ENCODE measurements around the gene ZNF580. TPM values are rescaled to one million over a fixed set of nuclear protein-coding genes. Genes with fewer than 3 reads are reported as not detected.

Gene ZNF580
- total and polyA plus RNA-seq, 9 of the 15 experiments (the other 6 are each of a cell fraction or from before 2014, with no cell fraction given): 2.3 to 47.4 (median 6.0) TPM

DNA sequence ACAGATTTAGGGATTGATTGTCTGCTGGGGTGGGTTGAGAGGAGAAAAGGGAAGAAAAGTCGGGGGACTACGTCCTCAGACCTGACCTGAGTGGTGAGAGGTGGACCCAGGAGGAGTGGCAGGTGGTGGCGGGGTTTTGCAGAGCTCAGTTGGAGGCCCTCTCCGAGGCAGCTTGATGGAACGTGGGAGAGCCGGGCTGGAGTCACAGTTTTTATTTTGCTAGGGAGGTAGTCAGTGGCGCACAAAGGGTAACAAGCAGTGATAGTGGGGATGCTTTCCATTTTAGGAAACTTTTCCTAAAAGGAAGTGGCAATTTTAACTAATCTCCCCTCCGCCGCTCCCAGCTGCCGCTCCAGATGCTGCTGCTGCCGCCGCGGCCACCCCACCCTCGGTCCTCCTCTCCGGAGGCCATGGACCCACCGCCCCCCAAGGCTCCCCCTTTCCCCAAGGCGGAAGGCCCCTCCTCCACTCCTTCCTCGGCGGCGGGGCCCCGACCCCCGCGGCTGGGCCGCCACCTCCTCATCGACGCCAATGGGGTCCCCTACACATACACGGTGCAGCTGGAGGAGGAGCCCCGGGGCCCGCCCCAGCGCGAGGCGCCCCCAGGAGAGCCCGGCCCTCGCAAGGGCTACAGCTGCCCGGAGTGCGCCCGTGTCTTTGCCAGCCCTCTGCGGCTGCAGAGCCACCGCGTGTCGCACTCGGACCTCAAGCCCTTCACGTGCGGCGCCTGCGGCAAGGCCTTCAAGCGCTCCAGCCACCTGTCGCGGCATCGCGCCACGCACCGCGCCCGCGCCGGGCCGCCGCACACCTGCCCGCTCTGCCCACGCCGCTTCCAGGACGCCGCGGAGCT, 1.6 kb downstream of the ZNF580 start (continued):
- peak; percentile 87 for TF ChIP-seq ZBTB33 (CRISPR knock-in tag; IDR thresholded peaks at IDR 0.05)
- peak; percentile 13 for TF ChIP-seq HMGN3 (IDR thresholded peaks at IDR 0.05; ENCODE audit: borderline replicate concordance, extremely low read depth, insufficient read length, low read depth, low read length)
- TF ChIP-seq, protein P1, sequence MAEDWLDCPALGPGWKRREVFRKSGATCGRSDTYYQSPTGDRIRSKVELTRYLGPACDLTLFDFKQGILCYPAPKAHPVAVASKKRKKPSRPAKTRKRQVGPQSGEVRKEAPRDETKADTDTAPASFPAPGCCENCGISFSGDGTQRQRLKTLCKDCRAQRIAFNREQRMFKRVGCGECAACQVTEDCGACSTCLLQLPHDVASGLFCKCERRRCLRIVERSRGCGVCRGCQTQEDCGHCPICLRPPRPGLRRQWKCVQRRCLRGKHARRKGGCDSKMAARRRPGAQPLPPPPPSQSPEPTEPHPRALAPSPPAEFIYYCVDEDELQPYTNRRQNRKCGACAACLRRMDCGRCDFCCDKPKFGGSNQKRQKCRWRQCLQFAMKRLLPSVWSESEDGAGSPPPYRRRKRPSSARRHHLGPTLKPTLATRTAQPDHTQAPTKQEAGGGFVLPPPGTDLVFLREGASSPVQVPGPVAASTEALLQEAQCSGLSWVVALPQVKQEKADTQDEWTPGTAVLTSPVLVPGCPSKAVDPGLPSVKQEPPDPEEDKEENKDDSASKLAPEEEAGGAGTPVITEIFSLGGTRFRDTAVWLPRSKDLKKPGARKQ (CRISPR knock-in tag; IDR thresholded peaks at IDR 0.05): peak; percentile 29; the same call in 1 of the 2 replicates
- TF ChIP-seq CAMTA2 (CRISPR knock-in tag; conservative IDR thresholded peaks at IDR 0.05): no peak
- TF ChIP-seq HDAC1 (IDR thresholded peaks at IDR 0.05): 0 out of 4 replicates have a peak, but pooled peaks of 1 of the 2 experiments have one; percentile 41
- no peak for TF ChIP-seq RFX1 (IDR thresholded peaks at IDR 0.05)
- peak; percentile 83 for TF ChIP-seq HNRNPL (IDR thresholded peaks at IDR 0.05; ENCODE audit: low read depth, low read length)
- 0 out of 2 replicates have a peak, but pooled peaks have one; percentile 15 for TF ChIP-seq CBX1 (IDR thresholded peaks at IDR 0.05; ENCODE audit: low read depth)
- no peak for TF ChIP-seq TAF9B (IDR thresholded peaks at IDR 0.05; ENCODE audit: partially characterized antibody)
- peak; percentile 80 for TF ChIP-seq POLR2G (IDR thresholded peaks at IDR 0.05; ENCODE audit: low read depth, low read length)
- peak; percentile 49; the same call in 1 of the 2 replicates for TF ChIP-seq ZBTB7A (IDR thresholded peaks at IDR 0.05; ENCODE audit: borderline replicate concordance, control insufficient read depth, low read depth, low read length)
- peak; percentile 36 for TF ChIP-seq RBFOX2 (IDR thresholded peaks at IDR 0.05; ENCODE audit: low read depth, low read length)
- peak; percentile 68 for TF ChIP-seq FUS (optimal IDR thresholded peaks at IDR 0.05; ENCODE audit: low read depth, low read length)
- 0 out of 2 replicates have a peak, but pooled peaks have one; percentile 5 for TF ChIP-seq ZFX (CRISPR knock-in tag; IDR thresholded peaks at IDR 0.05)
